Ishikawa (cell line): ENCODE results near the gene TRIM2.

ENCODE experiments used
- EGR1 ChIP-seq: IDR thresholded peaks from 2 replicates; pipeline ENCODE4 v1.6.1; 2012
- ZBTB7A ChIP-seq: IDR thresholded peaks from 2 replicates; pipeline ENCODE4 v1.6.1; 2012; ENCODE audit warnings: low read depth

DNA sequence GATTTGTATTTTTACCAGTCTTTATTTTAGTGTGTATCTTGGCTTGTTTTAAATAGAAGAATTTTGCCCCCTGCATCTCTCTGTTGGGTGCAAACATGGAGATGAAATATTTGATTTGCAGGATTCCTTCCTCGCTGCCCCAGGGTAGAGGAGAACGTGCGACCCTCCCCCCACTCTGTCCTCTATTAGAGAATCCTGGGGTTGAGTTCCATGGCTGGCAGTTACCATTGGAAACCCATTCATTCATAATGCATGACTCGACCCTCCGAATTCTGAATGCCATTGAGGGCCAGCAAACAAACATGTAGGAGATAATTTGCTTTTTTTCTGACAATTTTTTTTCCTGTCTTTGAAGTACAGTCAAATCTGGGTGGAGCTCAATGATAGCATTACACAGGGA, 53.7 kb downstream of the TRIM2 start:
- no peak for TF ChIP-seq EGR1
- TF ChIP-seq ZBTB7A, result no peak
